H7 (cell line): Measurements from ENCODE around the gene CTCF. TPM values are rescaled to one million over a fixed set of nuclear protein-coding genes. Genes with fewer than 3 reads are reported as not detected.

ENCODE experiments used
- total RNA-seq: library from RNA; depleted of rRNA; stranded (reverse); fragments of >200 nt; shearing (Covaris generic); gene quantifications from 2 replicates; pipeline ENCODE4 v1.2.3, GENCODE V29; 2014; rRNA removed

The CTCF gene
- total RNA-seq, 1 experiment from 2014 or later: 35.7 TPM

Other genes with a start within 250 kb of the CTCF start
- gene KCTD19, start 235.8 kb upstream of the CTCF start, total RNA-seq: 0.89 and 2.1 TPM in 2 replicates
- gene LRRC36, start 235.7 kb upstream of the CTCF start, total RNA-seq: 0.44 TPM in 1 of 2 replicates, not detected in the other
- 0.44 and 0.80 TPM in 2 replicates for gene TPPP3, start 169.0 kb upstream of the CTCF start, total RNA-seq
- gene ZDHHC1, start 146.0 kb upstream of the CTCF start, total RNA-seq: 8.0 and 10.3 TPM in 2 replicates
- 25.1 and 35.1 TPM in 2 replicates for gene HSD11B2, start 131.4 kb upstream of the CTCF start, total RNA-seq
- 58.4 and 76.9 TPM in 2 replicates for gene ATP6V0D1, start 81.4 kb upstream of the CTCF start, total RNA-seq
- 1.1 TPM in 1 of 2 replicates, not detected in the other for gene AGRP, start 79.0 kb upstream of the CTCF start, total RNA-seq
- 8.5 and 9.5 TPM in 2 replicates for gene RIPOR1, start 33.7 kb upstream of the CTCF start, total RNA-seq
- 3.6 and 6.4 TPM in 2 replicates for gene CARMIL2, start 82.6 kb downstream of the CTCF start, total RNA-seq
- gene ACD, start 97.7 kb downstream of the CTCF start, total RNA-seq: 44.9 and 52.2 TPM in 2 replicates
- 5.5 and 6.8 TPM in 2 replicates for gene PARD6A, start 98.4 kb downstream of the CTCF start, total RNA-seq
- 7.0 and 12.3 TPM in 2 replicates for gene ENKD1, start 104.2 kb downstream of the CTCF start, total RNA-seq
- 8.5 and 9.0 TPM in 2 replicates for gene C16orf86, start 104.3 kb downstream of the CTCF start, total RNA-seq
- 25.3 and 26.2 TPM in 2 replicates for gene GFOD2, start 156.8 kb downstream of the CTCF start, total RNA-seq
- gene RANBP10, start 244.0 kb downstream of the CTCF start, total RNA-seq: 7.2 and 7.3 TPM in 2 replicates
- 0.15 and 0.21 TPM in 2 replicates for gene TSNAXIP1, start 244.4 kb downstream of the CTCF start, total RNA-seq